ENCODE results near the gene SLC6A3.
"Not testable (repeated sequence)": the region's sequence is repeated elsewhere in the genome, so short reads cannot be mapped to it uniquely, and the experiment has no call there.

Gene SLC6A3

DNA sequence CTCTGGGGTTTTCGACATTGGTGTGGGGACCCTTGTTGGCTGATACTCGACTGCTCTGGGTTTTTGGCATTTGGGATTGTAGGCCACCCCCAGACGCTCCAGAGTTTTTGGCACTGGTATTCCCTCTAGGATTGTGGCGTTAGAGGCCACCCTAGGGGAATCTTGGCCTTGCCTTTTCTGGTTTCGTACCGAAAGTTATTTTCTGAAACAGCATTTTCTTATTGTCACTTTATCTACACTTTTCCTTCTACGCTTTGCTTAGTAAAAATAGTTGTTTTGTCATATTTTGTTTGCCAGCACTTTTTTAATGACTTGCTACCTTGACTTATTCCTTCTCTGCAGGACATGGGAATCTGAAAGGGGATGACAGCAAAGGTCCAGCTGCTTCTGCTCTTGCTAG lies 75.2 kb downstream of the SLC6A3 start:
- no peak for DNase-seq (ENCODE audit: low spot score)

DNA sequence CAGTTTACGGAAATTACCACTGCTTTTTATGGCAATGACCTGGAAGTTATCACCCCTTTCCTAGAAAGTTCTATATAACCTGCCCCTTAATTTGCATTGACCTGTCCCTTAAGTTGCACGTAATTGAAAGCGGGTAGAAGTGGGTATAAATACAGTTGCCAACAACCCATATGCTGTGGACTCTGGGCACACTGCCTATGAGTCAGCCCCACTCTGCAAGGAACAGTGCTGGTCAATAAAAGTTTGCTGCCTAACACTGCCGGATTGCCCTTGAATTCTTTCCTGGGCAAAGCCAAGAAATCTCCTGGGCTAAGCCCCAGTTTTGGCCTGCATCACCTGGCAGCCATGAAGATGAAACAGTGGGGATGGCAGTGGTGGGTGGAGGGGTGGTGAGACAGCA lies 76.5 kb downstream of the SLC6A3 start:
- no peak for DNase-seq (ENCODE audit: low spot score)

DNA sequence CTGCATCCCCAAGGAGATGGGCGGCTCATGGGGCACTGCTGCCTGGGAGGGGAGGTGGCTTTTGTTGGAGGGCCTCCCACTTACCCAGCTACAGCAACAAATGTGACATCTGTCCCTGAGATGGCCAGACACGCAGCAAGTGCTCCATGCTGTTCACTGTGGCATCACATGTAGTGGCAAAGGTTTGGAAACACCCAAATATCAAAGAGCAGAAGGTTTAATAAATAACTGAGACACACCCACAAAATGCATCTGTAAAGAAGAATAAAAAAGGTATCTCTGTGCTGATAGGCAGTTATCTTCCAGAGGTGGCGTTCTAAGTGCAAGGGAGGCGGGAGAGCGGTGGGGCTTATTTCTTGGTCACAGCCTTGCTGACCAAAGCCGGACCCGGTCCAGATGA lies 77.0 kb downstream of the SLC6A3 start:
- DNase-seq (ENCODE audit: low spot score) = no peak

DNA sequence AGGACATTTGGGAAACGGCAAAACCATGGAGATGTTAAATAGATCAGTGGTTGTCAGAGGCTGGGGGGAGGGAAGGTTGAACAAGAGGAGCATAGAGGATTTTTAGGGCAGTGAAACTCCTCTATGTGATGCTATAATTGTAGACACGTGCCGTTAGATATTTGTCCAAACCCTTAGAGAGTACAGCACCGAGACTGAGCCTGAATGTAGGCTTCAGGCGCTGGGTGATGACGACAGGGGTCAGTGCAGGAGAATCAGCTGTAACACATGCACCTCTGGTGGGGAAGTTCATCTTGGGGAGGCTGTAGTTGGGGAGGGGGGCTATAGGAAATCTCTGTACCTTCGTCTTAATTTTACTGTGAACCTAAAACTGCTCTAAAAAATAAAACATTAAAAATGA lies 78.1 kb downstream of the SLC6A3 start:
- DNase-seq (ENCODE audit: low spot score) = no peak

GRCh38 chr5:1366514-1366913 lies 78.7 kb downstream of the SLC6A3 start:
- DNase-seq (ENCODE audit: low spot score) = no peak

DNA sequence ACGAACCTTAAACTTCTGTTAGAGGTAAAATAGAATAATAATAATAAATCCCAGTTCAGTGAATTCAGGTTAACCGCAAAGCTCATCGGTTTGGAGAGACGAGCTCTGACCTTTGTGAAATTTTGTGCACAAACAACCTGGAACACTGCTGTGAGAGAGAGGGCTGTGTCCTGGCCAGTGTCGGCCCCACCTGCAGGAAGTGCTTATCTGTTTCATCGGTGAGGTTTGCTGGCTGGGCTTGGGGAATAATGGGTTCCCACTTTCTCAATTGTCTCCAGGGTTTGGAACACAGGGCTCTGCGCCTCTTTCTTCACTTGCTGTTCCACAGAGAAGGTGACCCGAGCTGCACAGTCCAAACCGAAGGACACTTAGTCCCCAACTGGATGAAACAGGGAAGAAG lies 81.0 kb downstream of the SLC6A3 start:
- DNase-seq (ENCODE audit: low spot score) = no peak

DNA sequence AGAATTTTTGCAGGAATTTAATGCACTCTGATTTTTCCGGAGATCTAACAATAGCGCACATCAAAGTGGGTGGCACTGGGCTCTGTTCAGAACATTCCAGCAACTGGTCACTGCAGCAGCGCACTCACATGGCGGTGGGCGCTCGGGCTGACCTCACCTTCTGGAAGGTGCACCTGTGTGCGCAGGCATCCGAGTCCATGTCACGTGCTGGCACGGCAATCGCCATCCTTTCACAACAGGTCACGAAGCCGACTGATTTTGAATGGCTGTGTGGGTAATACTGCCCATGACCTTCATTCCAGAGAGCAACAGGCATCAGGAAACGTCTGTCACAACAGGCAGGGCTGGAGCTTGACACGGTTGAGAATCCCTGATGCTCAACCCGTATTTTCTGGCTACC lies 81.7 kb downstream of the SLC6A3 start:
- DNase-seq (ENCODE audit: low spot score) = no peak

GRCh38 chr5:1363160-1363559 lies 82.1 kb downstream of the SLC6A3 start:
- no peak for DNase-seq (ENCODE audit: low spot score)

DNA sequence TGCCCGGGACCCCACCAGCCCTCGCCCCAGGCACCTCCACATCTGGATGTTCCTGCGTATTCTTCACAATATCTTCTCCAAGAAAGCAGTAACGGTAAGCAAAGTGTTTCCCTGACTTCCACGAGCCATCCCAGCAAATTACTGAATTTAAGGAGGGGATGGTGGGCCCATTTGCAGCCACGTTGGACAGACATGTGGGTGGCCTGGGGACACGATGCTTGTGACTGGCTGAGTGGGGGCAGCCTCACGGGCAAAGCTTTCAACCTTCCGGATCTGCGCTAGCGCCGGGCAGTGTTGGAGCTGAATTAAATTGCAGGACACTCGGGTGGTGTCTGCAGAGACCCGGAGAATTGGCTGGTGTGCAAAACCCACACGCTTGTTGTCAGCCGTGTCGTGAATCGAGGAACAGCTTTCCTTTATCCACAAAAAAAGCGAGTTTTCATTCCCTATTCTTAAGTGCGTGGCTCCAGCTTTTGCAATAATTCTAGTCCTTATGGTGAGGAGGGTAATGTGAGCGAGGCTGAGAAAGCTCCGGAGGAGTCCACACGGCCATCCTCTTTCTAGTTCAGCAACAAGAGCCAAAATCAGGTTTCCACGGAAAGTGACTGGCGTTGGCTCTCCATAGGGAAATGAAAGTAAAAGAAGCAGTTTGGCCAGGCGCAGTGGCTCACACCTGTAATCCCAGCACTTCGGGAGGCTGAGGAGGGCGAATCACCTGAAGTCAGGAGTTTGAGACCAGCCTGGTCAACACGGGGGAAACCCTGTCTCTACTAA lies 82.8 kb downstream of the SLC6A3 start:
- no peak for DNase-seq (ENCODE audit: low spot score)

DNA sequence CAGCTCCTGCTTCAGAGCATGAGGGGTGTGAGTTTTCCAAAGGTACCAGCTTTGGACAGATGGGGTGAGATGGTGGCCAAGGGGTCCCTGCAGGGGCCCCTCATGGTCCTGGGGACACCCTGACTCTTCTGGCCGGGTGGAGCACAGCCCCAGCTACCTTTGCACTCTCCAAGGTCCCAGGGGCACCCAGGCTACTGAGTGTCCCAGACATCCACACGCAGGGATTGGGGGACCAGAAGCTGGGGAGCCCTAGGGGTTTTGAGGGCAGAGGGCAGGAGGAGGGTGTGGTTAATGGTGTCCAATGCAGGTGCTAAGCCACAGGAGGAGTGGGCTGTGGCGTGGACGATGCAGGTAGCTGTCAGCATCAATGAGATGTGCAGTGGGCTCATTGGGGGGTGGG lies 84.4 kb downstream of the SLC6A3 start:
- no peak for DNase-seq (ENCODE audit: low spot score)

DNA sequence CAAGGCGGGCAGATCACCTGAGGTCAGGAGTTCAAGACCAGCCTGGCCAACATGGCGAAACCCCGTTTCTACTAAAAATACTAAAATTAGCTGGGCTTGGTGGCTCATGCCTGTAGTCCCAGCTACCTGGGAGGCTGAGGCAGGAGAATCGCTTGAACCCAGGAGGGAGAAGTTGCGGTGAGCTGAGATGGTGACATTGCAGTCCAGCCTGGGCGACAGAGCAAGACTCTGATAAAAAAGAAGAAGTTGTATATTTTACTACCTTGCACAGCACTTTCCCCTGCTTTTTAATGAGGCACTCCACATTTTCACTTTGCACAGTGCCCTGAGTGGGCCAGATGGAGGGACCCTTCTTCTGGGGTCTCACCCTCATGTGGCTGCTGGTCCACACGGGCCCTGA lies 84.9 kb downstream of the SLC6A3 start:
- DNase-seq (ENCODE audit: low spot score) = not testable (repeated sequence)

DNA sequence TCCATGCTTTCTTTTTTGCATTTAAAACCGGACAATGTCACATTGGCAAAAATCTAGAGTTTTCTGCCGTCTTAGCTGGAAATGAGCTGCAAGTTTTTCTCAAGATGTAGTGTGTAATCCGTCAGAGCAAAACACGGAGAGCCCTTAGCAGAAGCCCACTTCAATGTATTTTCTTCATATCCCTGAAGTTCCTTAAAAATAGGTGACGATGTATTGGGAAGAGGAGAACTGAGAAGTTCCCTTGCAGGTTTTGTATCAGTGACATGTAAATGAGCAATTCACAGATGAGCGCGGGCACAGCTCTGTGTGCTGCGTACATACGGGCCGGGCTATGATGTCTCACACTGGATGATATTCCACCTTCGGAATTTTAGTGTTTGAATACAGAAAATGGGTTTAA lies 85.5 kb downstream of the SLC6A3 start:
- no peak for DNase-seq (ENCODE audit: low spot score)

DNA sequence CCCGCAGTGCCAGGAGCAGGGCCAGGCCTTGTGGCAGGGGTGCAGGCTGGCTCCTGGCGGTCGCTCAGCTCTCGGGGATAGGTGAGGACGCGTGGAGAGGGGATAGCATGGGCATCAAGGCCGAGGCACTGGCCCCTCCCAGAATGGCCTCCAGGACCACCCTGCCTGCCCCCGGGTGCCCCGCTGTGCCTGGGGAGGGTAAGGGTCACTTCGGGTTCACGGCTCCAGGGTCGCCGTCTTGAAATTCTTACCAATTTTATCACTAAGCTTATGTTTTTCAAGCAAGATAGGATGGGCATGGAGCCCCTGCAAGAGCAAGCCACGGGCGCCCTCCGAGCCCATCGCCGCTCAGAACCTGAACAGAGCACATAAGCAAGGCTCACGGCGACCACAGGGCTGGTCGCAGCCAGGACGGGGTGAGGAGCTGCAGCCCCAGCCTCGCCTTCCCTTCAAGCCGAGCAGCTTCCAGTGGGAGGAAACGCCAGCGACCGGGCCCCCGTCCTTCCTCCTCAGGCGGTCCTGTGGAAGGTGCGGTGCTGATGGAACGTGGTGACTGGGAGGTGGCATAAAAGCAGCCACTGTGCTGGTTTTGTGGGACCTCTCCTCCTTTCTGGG lies 86.1 kb downstream of the SLC6A3 start:
- DNase-seq (ENCODE audit: low spot score) = no peak

GRCh38 chr5:1358726-1359025 lies 86.6 kb downstream of the SLC6A3 start:
- DNase-seq (ENCODE audit: low spot score) = no peak

DNA sequence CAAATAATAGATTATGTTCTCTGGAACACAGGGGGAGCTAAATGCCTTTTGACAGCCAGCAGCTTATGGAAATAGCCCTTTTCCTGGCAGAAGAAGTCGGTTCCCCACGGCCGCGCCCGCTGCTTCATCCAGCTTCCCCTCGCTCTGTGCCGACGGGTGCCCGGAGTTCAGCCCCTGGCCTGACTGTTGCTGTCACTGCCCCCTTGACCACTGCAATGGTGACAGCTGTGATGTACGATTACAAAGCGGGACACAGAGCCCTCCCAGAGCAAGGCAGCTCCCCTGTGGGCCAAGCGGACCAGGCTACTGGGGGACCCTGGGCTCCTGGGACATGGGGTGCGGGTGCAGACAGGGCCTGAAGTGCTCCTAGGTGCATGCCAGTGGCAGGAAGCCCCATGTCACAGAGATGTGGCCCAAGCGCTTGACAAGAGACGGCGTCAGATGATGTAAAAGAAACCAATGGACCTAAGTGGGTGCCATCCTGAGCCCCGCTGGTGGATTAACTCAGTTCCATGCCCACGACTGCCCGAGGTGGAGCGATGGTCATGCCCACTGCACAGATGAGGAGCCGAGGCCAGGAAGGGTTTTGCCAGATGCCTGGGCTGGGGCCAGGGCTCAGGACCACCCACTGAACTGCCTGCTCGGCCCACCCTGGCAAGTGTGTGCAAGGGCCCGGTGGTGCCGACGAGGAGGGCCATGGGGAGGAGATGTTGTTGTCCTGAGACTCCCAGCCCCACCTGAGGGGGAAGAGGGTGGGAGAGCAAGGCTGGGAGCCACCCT lies 87.1 kb downstream of the SLC6A3 start:
- DNase-seq (ENCODE audit: low spot score) = no peak

DNA sequence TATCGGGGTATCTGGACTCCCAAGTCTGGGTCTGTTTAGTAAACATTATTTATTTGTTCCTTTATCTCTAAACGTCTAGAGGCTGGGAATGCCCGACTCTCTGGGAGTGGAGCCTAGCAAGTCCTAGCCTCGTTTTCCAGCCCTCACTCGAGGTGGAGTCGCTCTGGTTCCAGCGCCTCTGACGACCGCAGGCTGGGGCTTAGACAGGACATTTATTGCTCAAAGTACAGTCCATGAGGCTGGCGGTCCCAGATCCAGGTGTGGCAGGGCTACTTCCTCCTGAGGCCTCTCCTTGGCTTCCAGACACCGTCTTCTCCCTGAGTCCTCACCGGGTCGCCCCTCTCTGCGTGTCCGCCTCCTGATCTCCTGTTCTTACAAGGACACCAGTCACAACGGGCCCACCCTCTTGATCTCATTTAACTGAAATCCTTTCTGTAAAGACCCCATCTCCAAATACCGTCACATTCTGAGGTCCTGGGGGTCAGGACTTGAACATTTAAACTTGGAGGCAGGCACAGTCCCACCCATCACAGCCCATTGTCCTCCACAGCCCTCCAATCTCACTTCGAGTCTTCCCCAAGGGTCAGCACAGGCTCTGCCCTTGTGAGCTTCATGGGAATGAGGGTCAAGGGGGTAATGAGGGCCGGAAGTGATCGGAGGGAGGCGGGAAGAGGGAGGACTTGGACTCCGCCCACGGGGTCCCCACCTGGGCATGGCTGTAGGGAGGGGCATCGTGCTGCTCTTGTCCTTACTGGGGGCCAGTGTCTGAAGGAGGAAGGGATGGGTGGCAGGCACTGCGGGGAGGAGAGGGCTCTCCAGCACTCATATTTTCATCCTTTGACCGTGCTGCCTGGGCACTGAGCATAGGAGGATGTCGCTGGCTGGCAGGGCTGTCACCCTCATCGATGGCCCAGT lies 88.1 kb downstream of the SLC6A3 start:
- no peak for DNase-seq (ENCODE audit: low spot score)

DNA sequence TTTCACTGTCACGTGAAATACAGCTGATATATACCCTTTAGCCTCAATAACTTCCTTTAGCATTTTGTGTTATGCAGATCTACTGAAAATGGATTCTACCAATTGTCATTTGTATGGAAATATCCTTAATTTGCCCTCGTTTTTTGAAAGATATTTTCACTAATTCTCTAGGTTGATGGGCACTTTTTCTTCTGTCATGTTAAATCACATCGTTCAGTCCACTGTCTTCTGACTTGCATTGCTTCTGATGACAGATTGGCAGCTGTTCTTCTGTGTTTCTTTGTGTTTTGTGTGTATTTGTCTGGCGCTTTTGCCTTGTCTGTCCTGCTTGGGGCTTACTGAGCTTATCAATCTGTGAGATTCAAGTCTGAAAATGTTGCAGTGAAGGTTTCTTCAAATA lies 90.7 kb downstream of the SLC6A3 start:
- DNase-seq (ENCODE audit: low spot score) = no peak

GRCh38 chr5:1352231-1353219 lies 92.7 kb downstream of the SLC6A3 start:
- DNase-seq (ENCODE audit: low spot score) = no peak

DNA sequence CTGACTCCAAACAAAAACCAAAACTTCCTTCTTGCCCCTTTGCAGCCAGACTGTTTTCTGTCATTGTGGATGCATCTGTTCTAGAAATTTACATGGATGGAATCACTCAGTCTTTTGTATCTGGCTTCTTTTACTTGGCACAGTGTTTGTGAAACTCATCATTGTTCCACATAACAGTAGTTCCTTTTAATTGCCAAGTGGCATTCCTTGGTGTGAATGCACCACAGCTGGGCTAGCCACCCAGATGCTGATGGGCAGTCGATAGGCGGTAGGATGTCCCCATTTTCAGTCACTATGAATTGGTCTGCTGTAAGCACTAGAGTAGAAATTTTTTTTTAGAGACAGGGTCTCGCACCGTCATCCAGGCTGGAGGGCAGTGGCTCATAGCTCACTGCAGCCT lies 94.1 kb downstream of the SLC6A3 start:
- DNase-seq (ENCODE audit: low spot score) = no peak

DNA sequence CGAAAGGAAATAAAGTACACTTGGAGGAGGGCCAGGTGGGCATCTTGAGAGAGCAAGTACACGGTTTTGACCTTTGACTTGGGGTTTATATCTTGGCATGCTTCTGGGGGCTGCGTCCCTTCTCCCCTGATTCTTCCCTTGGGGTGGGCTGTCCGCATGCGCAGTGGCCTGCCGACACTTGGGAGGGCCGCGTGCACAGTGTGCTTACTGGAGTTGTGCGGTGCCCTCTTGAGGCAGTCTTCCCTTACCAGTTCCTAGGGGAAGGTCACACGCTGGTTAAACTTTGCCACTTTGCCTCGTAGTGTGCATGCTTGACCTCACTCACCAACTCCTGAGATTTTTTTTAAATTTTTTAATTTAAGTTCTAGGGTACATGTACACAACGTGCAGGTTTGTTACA lies 96.0 kb downstream of the SLC6A3 start:
- DNase-seq (ENCODE audit: low spot score) = no peak

DNA sequence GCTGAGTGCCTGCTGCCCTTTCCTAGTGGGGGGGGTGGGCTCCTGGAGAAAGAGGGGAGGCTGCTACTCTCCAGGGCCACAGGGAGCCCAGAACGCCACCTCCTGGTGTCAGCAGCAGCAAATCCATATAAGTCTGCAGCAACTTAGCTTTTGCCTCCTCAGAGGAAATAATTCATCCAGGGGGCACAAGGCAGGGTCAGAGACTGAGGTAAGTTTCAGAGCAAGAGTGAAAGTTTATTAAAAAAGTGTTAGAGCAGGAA lies 96.3 kb downstream of the SLC6A3 start:
- no peak for DNase-seq (ENCODE audit: low spot score)
